HCT116 (cell line): ENCODE results near the gene OBSCN. TPM values are rescaled to one million over a fixed set of nuclear protein-coding genes. Genes with fewer than 3 reads are reported as not detected.

Experiments
- ATAC-seq: fragments of 200-7000 bp; cut with Tn5 transposase; 2 replicates; pipeline ENCODE4 v1.9.1; 2020; ENCODE audit warnings: mild to moderate bottlenecking, moderate library complexity
- BruUV-seq: library from RNA; stranded (reverse); fragments of 400-500 nt; replicated peaks from 2 replicates; lab custom pipeline; 2021; lab: Mats Ljungman, UMichigan
- CTCF ChIA-PET: fragments of 300-600 bp; sonication (Branson Sonifier 250); formaldehyde crosslinking; loops from one replicate; lab custom pipeline; 2021; ENCODE audit warnings: antibody characterized with exemption; lab: Charles Lee
- POLR2A ChIA-PET: fragments of 300-600, 350-600 bp; sonication (Branson Sonifier 250); formaldehyde crosslinking; loops from one replicate; lab custom pipeline; 2021; ENCODE audit warnings: antibody characterized with exemption; lab: Charles Lee
- RAD21 ChIA-PET, 2 experiments: fragments of 300-600 bp; sonication (Branson Sonifier 250); formaldehyde crosslinking; loops; one replicate each; lab custom pipeline; 2023; ENCODE audit warnings: low total read pairs in 2 of 2; ENCODE audit not compliant: uncharacterized antibody in 2 of 2, unreplicated experiment in 2 of 2, low non-redundant PET in 1 of 2; lab: Charles Lee
- DNase-seq: peaks from one replicate; pipeline ENCODE4 v3.0.0-alpha.2; 2010; ENCODE audit warnings: low read depth, low spot score
- H2AFZ ChIP-seq: fragments of 200-600 bp; shearing (Covaris generic), sonication (generic); 2 replicates; pipeline ENCODE4 v1.6.1; 2017; ENCODE audit warnings: low read depth, mixed run types, mixed read lengths, antibody characterized with exemption, low read length; ENCODE audit not compliant: poor library complexity, severe bottlenecking
- H3K27ac ChIP-seq: 2 replicates; pipeline ENCODE4 v1.5.1; 2012; ENCODE audit warnings: low read depth, low read length
- H3K27me3 ChIP-seq: fragments of 200-600 bp; sonication (generic); 2 replicates; pipeline ENCODE4 v1.6.1; 2016; ENCODE audit warnings: mixed run types, low read length, mixed read lengths; ENCODE audit not compliant: insufficient read depth
- H3K36me3 ChIP-seq, 2 experiments: fragments of 200-500 bp in 1 of 2; fragments of 200-600 bp in 1 of 2; sonication (Bioruptor generic) in 1 of 2; sonication (generic) in 1 of 2; 2 replicates each; pipeline versions ENCODE4 v1.5.1 to v1.6.1; 2014 to 2016; ENCODE audit warnings: low read length in 2 of 2, inconsistent platforms in 1 of 2, mixed read lengths in 1 of 2, mixed run types in 1 of 2; ENCODE audit not compliant: insufficient read depth in 2 of 2, control insufficient read depth in 1 of 2
- H3K4me1 ChIP-seq, 2 experiments: fragments of 200-600 bp in 1 of 2; sonication (generic) in 1 of 2; 2 replicates each; pipeline versions ENCODE4 v1.5.1 to v1.6.1; 2012 to 2017; ENCODE audit warnings: low read length in 2 of 2, inconsistent platforms in 1 of 2, mild to moderate bottlenecking in 1 of 2, mixed read lengths in 1 of 2, mixed run types in 1 of 2, moderate library complexity in 1 of 2; ENCODE audit not compliant: insufficient read depth in 2 of 2, control insufficient read depth in 1 of 2
- H3K4me2 ChIP-seq: fragments of 200-600 bp; sonication (generic); 2 replicates; pipeline ENCODE4 v1.6.1; 2017; ENCODE audit warnings: mixed run types, low read length, mixed read lengths
- H3K4me3 ChIP-seq, 2 experiments: fragments of 200-600 bp in 1 of 2; sonication (generic) in 1 of 2; replicated peaks in 1 of 2; 2 replicates each; pipeline ENCODE4 v1.5.1; 2011 to 2016; ENCODE audit warnings: low read length in 2 of 2, control low read depth in 1 of 2, low read depth in 1 of 2, mild to moderate bottlenecking in 1 of 2, mixed read lengths in 1 of 2, mixed run types in 1 of 2
- H3K79me2 ChIP-seq: fragments of 200-600 bp; sonication (generic); 2 replicates; pipeline ENCODE4 v1.6.1; 2017; ENCODE audit warnings: mild to moderate bottlenecking, mixed run types, low read length, moderate library complexity, mixed read lengths; ENCODE audit not compliant: insufficient read depth
- H3K9ac ChIP-seq: fragments of 200-600 bp; sonication (generic); 2 replicates; pipeline ENCODE4 v1.6.1; 2016; ENCODE audit warnings: low read length, mixed read lengths
- H3K9me2 ChIP-seq: fragments of 200-600 bp; sonication (generic), shearing (Covaris generic); 2 replicates; pipeline ENCODE4 v1.6.1; 2017; ENCODE audit warnings: mixed run types, mild to moderate bottlenecking, moderate library complexity; ENCODE audit not compliant: insufficient read depth
- H3K9me3 ChIP-seq, 2 experiments: fragments of 200-500 bp in 1 of 2; fragments of 200-600 bp in 1 of 2; sonication (Bioruptor generic) in 1 of 2; sonication (generic) in 1 of 2; 2 replicates each; pipeline ENCODE4 v1.6.1; 2014 to 2017; ENCODE audit warnings: low read length in 2 of 2, mixed read lengths in 2 of 2, inconsistent platforms in 1 of 2, low read depth in 1 of 2, mild to moderate bottlenecking in 1 of 2, mixed run types in 1 of 2, moderate library complexity in 1 of 2; ENCODE audit not compliant: control insufficient read depth in 1 of 2, insufficient read depth in 1 of 2
- H4K20me1 ChIP-seq: fragments of 200-600 bp; sonication (generic), shearing (Covaris generic); 2 replicates; pipeline ENCODE4 v1.6.1; 2017; ENCODE audit warnings: mixed run types, mild to moderate bottlenecking, moderate library complexity; ENCODE audit not compliant: insufficient read depth
- CBX3 ChIP-seq: IDR thresholded peaks from 2 replicates; pipeline ENCODE4 v1.6.1; 2012; ENCODE audit warnings: low read depth
- CEBPB ChIP-seq: IDR thresholded peaks from 2 replicates; pipeline ENCODE4 v1.6.1; 2012; ENCODE audit warnings: low read depth
- CTCF ChIP-seq, 3 experiments: fragments of 200-600 bp in 1 of 3; sonication (generic) in 1 of 3; IDR thresholded peaks in 2 of 3; conservative IDR thresholded peaks in 1 of 3; 2 replicates each; pipeline ENCODE4 v1.5.1; 2012 to 2017; ENCODE audit warnings: low read depth in 2 of 3, low read length in 2 of 3, antibody characterized with exemption in 1 of 3, borderline replicate concordance in 1 of 3, control low read depth in 1 of 3, mild to moderate bottlenecking in 1 of 3, mixed read lengths in 1 of 3, mixed run types in 1 of 3, moderate library complexity in 1 of 3; ENCODE audit not compliant: insufficient read depth in 1 of 3
- EGR1 ChIP-seq: IDR thresholded peaks from 2 replicates; pipeline ENCODE4 v1.6.1; 2012; ENCODE audit warnings: low read depth
- ELF1 ChIP-seq: IDR thresholded peaks from 2 replicates; pipeline ENCODE4 v1.6.1; 2012; ENCODE audit warnings: low read depth, borderline replicate concordance
- EZH2 ChIP-seq: fragments of 200-600 bp; sonication (generic); IDR thresholded peaks from 2 replicates; pipeline ENCODE4 v1.6.1; 2017; ENCODE audit warnings: antibody characterized with exemption, mixed run types
- EZH2phosphoT487 ChIP-seq: fragments of 200-600 bp; IDR thresholded peaks from 2 replicates; pipeline ENCODE4 v1.6.1; 2018; ENCODE audit warnings: antibody characterized with exemption, borderline replicate concordance
- FOSL1 ChIP-seq: IDR thresholded peaks from 2 replicates; pipeline ENCODE4 v1.6.1; 2012; ENCODE audit warnings: low read depth
- JUND ChIP-seq: IDR thresholded peaks from 2 replicates; pipeline ENCODE4 v1.6.1; 2012
- MAX ChIP-seq: IDR thresholded peaks from 2 replicates; pipeline ENCODE4 v1.6.1; 2012
- POLR2A ChIP-seq: IDR thresholded peaks from 2 replicates; pipeline ENCODE4 v1.7.0; 2011; ENCODE audit warnings: borderline replicate concordance; ENCODE audit not compliant: insufficient read depth, insufficient read length; ENCODE audit errors: extremely low read depth
- POLR2AphosphoS5 ChIP-seq: IDR thresholded peaks from 2 replicates; pipeline ENCODE4 v1.6.1; 2011; ENCODE audit warnings: mild to moderate bottlenecking, low read depth, low read length, moderate library complexity
- RAD21 ChIP-seq: IDR thresholded peaks from 2 replicates; pipeline ENCODE4 v1.6.1; 2012; ENCODE audit warnings: low read depth, mild to moderate bottlenecking
- SIN3A ChIP-seq: IDR thresholded peaks from 2 replicates; pipeline ENCODE4 v1.6.1; 2012; ENCODE audit warnings: low read depth
- SP1 ChIP-seq: IDR thresholded peaks from 2 replicates; pipeline ENCODE4 v1.6.1; 2012; ENCODE audit warnings: low read depth
- SRF ChIP-seq: IDR thresholded peaks from 2 replicates; pipeline ENCODE4 v1.6.1; 2012; ENCODE audit warnings: low read depth
- TCF7L2 ChIP-seq: IDR thresholded peaks from 2 replicates; pipeline ENCODE4 v1.7.0; 2011; ENCODE audit warnings: borderline replicate concordance, inconsistent platforms; ENCODE audit not compliant: insufficient read depth, insufficient read length; ENCODE audit errors: extremely low read depth
- YY1 ChIP-seq: IDR thresholded peaks from 2 replicates; pipeline ENCODE4 v1.6.1; 2011; ENCODE audit warnings: low read length, low read depth, moderate library complexity, mild to moderate bottlenecking; ENCODE audit not compliant: insufficient replicate concordance; ENCODE audit errors: extremely low read depth
- ZBTB33 ChIP-seq: IDR thresholded peaks from 2 replicates; pipeline ENCODE4 v1.6.1; 2011; ENCODE audit warnings: mild to moderate bottlenecking, low read length, moderate library complexity; ENCODE audit not compliant: insufficient replicate concordance; ENCODE audit errors: extremely low read depth
- ZNF274 ChIP-seq: fragments of 200-500 bp; sonication (Bioruptor generic); IDR thresholded peaks from 2 replicates; pipeline ENCODE4 v1.6.1; 2014; ENCODE audit warnings: mild to moderate bottlenecking, low read depth, low read length, inconsistent platforms
- intact Hi-C: fragments of 100-400 bp; cut with micrococcal nuclease; formaldehyde crosslinking; loops from 2 replicates; pipeline ENCODE4 v1.10.0; 2022
- total RNA-seq: library from RNA; stranded (reverse); gene quantifications from one replicate; pipeline ENCODE4 v1.2.1, GENCODE V29; 2021; ENCODE audit not compliant: unreplicated experiment

Gene OBSCN
- total RNA-seq, 1 experiment from 2014 or later = 16.6 TPM

DNA sequence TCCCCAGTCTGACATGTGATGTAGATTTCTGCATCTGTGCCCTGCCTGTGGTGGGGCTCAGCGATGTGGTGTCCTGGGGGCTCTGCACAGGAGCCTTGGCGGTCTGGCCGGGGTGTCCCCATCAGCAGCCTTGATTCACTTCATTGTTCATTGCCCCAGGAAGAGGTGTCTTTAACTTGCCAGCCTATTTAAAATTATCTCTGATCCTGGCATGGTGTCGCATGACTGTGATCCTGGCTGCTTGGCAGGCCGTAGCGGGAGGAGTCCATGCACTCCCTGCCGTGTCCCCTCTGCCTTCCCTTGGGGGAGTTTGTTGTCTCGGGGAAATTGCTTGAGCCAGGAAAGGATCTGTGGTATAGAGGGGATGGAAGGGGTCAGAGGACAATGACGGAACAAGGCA lies 138.9 kb downstream of the OBSCN start:
- RAD21 ChIA-PET = no interaction called here
- Histone ChIP-seq H3K79me2 (no peaks in the 10 kb centered on the region), H3K9ac (no peak overlapping the region), H3K27ac (no peak overlapping the region), H3K4me2 (no peak overlapping the region), H4K20me1 (no peaks in the 10 kb centered on the region), H3K4me3 (no peak overlapping the region), H3K4me1 (peaks cover 0 to 10% of the 10 kb centered on the region in 2 experiments; a peak in 1 of 4 replicates), H3K9me3 (peaks cover 0 to 7% of the 10 kb centered on the region in 2 experiments; a peak in 1 of 4 replicates), H2AFZ (no peak overlapping the region), H3K36me3 (no peaks in the 10 kb centered on the region), H3K27me3 (no peaks in the 10 kb centered on the region), H3K9me2 (no peaks in the 10 kb centered on the region)
- no peak for ATAC-seq
- BruUV-seq = no TSS peak
- DNase-seq = no peak
- POLR2A ChIA-PET = no interaction called here
- CTCF ChIA-PET = no interaction called here
- no peak for TF ChIP-seq POLR2AphosphoS5
- TF ChIP-seq POLR2A = no peak
- TF ChIP-seq JUND = no peak
- TF ChIP-seq SRF = no peak
- no peak for TF ChIP-seq SIN3A
- TF ChIP-seq RAD21 = no peak
- no peak for TF ChIP-seq ZNF274
- TF ChIP-seq FOSL1 = no peak
- no peak for TF ChIP-seq MAX
- no peak for TF ChIP-seq TCF7L2
- TF ChIP-seq EZH2 = no peak
- no peak for TF ChIP-seq ZBTB33
- no peak for TF ChIP-seq YY1
- no peak for TF ChIP-seq CEBPB
- no peak for TF ChIP-seq ELF1
- TF ChIP-seq SP1 = no peak
- TF ChIP-seq CBX3 = no peak
- TF ChIP-seq EZH2phosphoT487 = no peak
- no peak for TF ChIP-seq CTCF (IDR thresholded peaks at IDR 0.05 in 2 of 3, conservative IDR thresholded peaks at IDR 0.05 in 1 of 3; ENCODE audit: borderline replicate concordance in 1 of 3, insufficient read depth in 1 of 3, low read depth in 2 of 3, low read length in 2 of 3)
- TF ChIP-seq EGR1 = no peak
- intact Hi-C loops = no loop called here
